GM13977 (cell line): Measurements from ENCODE around the gene APOBEC2.

Experiments used
- DNase-seq: peaks from one replicate; pipeline ENCODE4 v3.0.0; 2012; ENCODE audit warnings: low spot score
- CTCF ChIP-seq: IDR thresholded peaks from 2 replicates; pipeline ENCODE4 v1.5.1; 2012; ENCODE audit warnings: mild to moderate bottlenecking, control low read depth; ENCODE audit not compliant: insufficient read depth; ENCODE audit errors: extremely low read depth, missing control alignments
- in situ Hi-C: fragments of 300-500 bp; cut with MboI; formaldehyde crosslinking; loops from one replicate; pipeline ENCODE4 v1.12.0; 2022; ENCODE audit warnings: low sequenced_read_pairs, low pct_unique_long_range_greater_than_20kb, mixed read lengths, inconsistent platforms; ENCODE audit not compliant: unreplicated experiment

APOBEC2 gene

GRCh38 chr6:41093729-41094128 lies 40.7 kb downstream of the APOBEC2 start:
- in situ Hi-C loops, result loop anchor here (25.0 kb wide), 1 partner anchor 219 kb away; no protein-coding TSS in a partner anchor

GRCh38 chr6:41097467-41098090 lies 44.6 kb downstream of the APOBEC2 start:
- DNase-seq, result no peak
- in situ Hi-C loops, result loop anchor here (25.0 kb wide), 1 partner anchor 215 kb away; no protein-coding TSS in a partner anchor

More at GRCh38 chr6:41093729-41094128, 40.7 kb downstream of the APOBEC2 start:
- DNase-seq, result no peak
- no peak for TF ChIP-seq CTCF

GRCh38 chr6:41098366-41098765 lies 45.4 kb downstream of the APOBEC2 start:
- in situ Hi-C loops, result loop anchor here (25.0 kb wide), 1 partner anchor 214 kb away; no protein-coding TSS in a partner anchor
- TF ChIP-seq CTCF, result no peak
- DNase-seq, result no peak

More at GRCh38 chr6:41097467-41098090, 44.6 kb downstream of the APOBEC2 start:
- no peak for TF ChIP-seq CTCF

- no peak for DNase-seq
- in situ Hi-C loops, result no loop called here
- no peak for TF ChIP-seq CTCF
Measured at GRCh38 chr6:41100871-41101287, 47.9 kb downstream of the APOBEC2 start.

- DNase-seq, result peak; percentile 24
- in situ Hi-C loops, result no loop called here
- TF ChIP-seq CTCF, result no peak
Measured at GRCh38 chr6:41103847-41104246, 50.8 kb downstream of the APOBEC2 start.

GRCh38 chr6:41111017-41111416 lies 58.0 kb downstream of the APOBEC2 start:
- DNase-seq, result no peak
- in situ Hi-C loops, result no loop called here
- no peak for TF ChIP-seq CTCF
